Ovary (tissue), 9 donors: ENCODE results near the gene ZNHIT2. TPM values are rescaled to one million over a fixed set of nuclear protein-coding genes. Genes with fewer than 3 reads are reported as not detected.

ENCODE experiments used
- DNase-seq, 5 donors: peaks; one replicate each; pipeline ENCODE4 v3.0.0-alpha.2; 2019 to 2020
- H3K27ac ChIP-seq, 2 donors: fragments of 200-600 bp; one replicate each; pipeline versions ENCODE4 v1.5.1 to v1.8.0; 2019 to 2022
- H3K27me3 ChIP-seq: fragments of 200-600 bp; one replicate; pipeline ENCODE4 v1.8.0; 2022
- H3K36me3 ChIP-seq: fragments of 200-600 bp; sonication (generic); one replicate; pipeline ENCODE4 v1.5.1; 2019
- H3K4me1 ChIP-seq: one replicate; pipeline ENCODE4 v1.8.1; 2013; ENCODE audit warnings: mild to moderate bottlenecking, moderate library complexity; ENCODE audit not compliant: insufficient read depth
- H3K4me3 ChIP-seq: fragments of 200-600 bp; sonication (generic); one replicate; pipeline ENCODE4 v1.5.1; 2017
- H3K9me3 ChIP-seq, 2 donors: fragments of 200-600 bp in 1 of 2; sonication (generic) in 1 of 2; one replicate each; pipeline versions ENCODE4 v1.5.1 to v1.8.1; 2013 to 2019; ENCODE audit warnings: mild to moderate bottlenecking in 1 of 2, moderate library complexity in 1 of 2
- CTCF ChIP-seq, 3 donors: fragments of 450-650 bp in 2 of 3; fragments of 200-600 bp in 1 of 3; IDR thresholded peaks; one replicate each; pipeline versions ENCODE4 v1.5.1 to v1.8.0; 2016 to 2022; ENCODE audit warnings: antibody characterized with exemption in 3 of 3, mild to moderate bottlenecking in 1 of 3
- EP300 ChIP-seq: sonication (generic); formaldehyde crosslinking; IDR thresholded peaks from one replicate; pipeline ENCODE4 v1.6.1; 2017; ENCODE audit warnings: antibody characterized with exemption
- POLR2A ChIP-seq: fragments of 450-650 bp; IDR thresholded peaks from one replicate; pipeline ENCODE4 v1.6.1; 2017; ENCODE audit warnings: antibody characterized with exemption, mild to moderate bottlenecking, moderate library complexity
- WGBS, 3 donors: extraction: QIAGEN DNeasy Blood & Tissue Kit in 1 of 3; methylation state at CpG; one replicate each; pipeline versions ENCODE4 v1.1.5 to v1.1.7; 2013 to 2017; 5-methylcytosine and 5-hydroxymethylcytosine counted together
- intact Hi-C, 4 donors: fragments of 100-400 bp; cut with DNase I; formaldehyde crosslinking; loops; one replicate each; pipeline versions ENCODE4 v1.11.0 to v1.15.1; 2022 to 2023
- polyA plus RNA-seq, 2 donors: library from polyadenylated mRNA; stranded (reverse); fragments of 200-250 nt in 1 of 2; fragments of 350-450 nt in 1 of 2; fragmentation: Illumina TruSeq in 1 of 2; extraction: RNeasy Lipid Tissue Mini Kit (QIAGEN cat#74804) in 1 of 2; gene quantifications; one replicate each; pipeline ENCODE4 v1.2.3, GENCODE V29; 2013 to 2014
- total RNA-seq, 7 donors: library from RNA; depleted of rRNA in 2 of 7; stranded (reverse); fragments of >200 nt in 2 of 7; fragmentation: NEBNext Ultra II Directional in 3 of 7; extraction: Animal tissue kit (Norgen Biotek cat#: 25700) in 3 of 7; gene quantifications; one replicate each; pipeline versions ENCODE4 v1.1.0 to v1.2.4, GENCODE V29; 2016 to 2023
- donor health status: DM: no; HTN: no; CAD: no; lungs with moderate emphysema.
- donor health status: DM: no; HTN: no; CAD: no.
- donor health status: Bipolar disorder and iron deficiency.
- donor health status: DM: yes; HTN: yes; CAD: no.
- donor health status: DM: no; HTN: no; CAD: no.
- donor health status: DM: yes; HTN: yes; CAD: no.

Gene ZNHIT2
- total and polyA plus RNA-seq, 9 donors, result 10.0 to 33.7 (median 13.3) TPM; not detected in 1

DNA sequence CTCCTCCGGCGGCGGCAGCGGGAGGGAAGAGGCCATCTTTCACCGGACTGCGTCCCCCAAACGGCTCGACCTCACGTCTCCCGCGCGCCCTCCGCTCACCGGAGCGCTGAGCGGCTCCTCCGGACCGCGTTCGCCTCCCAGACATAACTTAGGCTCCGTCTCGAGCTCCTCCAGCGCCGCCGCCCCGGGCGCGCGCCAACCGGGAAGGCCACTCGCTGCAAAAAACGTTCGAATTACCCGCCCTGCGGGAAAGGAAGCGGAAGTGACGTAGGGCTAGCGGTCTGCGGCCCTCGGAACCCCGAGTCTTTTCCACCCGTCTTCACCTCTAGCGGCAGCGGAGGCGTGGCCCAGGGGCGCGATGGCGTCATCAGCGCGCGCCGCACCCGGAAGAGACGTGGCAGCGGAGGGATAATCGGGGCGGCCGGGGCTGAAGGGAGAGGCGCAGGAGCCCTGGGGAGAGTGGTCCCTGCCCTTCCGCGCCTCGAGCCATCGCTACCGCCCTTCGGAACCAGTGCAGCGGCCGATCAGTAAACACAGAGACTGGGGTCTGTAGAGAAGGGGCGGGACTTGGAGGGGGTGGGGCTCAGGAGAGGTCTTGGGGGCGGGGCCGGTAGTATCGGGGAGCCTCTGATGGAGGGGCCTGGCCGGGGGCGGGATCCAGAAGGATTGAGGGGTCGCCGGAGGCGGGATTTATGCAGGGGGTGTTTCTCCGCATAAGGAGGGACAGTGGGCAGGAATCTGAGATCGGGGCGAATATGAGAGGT is 33.5 kb downstream of the ZNHIT2 start, which contains the start of the genes CDCA5 and ZFPL1:
Gene CDCA5 (minus strand): TSS at position 207 of the 764 bp plus-strand sequence. CDS start 62 bp downstream, at position 145.
Gene ZFPL1 (plus strand): TSS at position 389 of the 764 bp plus-strand sequence. CDS start 477 bp downstream, outside the sequence.
- no peaks in the 10 kb centered on the region for H3K9me3 ChIP-seq
- H3K4me3 ChIP-seq, result peak within 1 kb of the TSS; percentile 77
- no peaks in the 10 kb centered on the region for H3K36me3 ChIP-seq
- H3K4me1 ChIP-seq, result peaks cover 7% of the 10 kb centered on the region
- intact Hi-C loops, result loop anchor here in 1 of 4 donors (5.0 kb wide), 1 partner anchor 33 kb away; the partner anchor contains the start of gene ZNHIT2
- H3K27ac ChIP-seq, result peak within 1 kb of the TSS; percentile 75 to 86
- WGBS, 3 donors, result 0 to 1% (median 1%) methylated on average over 49 to 79 of the region's 79 CpGs
- no peaks in the 10 kb centered on the region for H3K27me3 ChIP-seq
- peak; percentile 92 to 97 (median 95) for DNase-seq
- TF ChIP-seq CTCF (IDR thresholded peaks at IDR 0.05), result no peak
- peak; percentile 75 for TF ChIP-seq POLR2A
- TF ChIP-seq EP300, result peak; percentile 18

GRCh38 chr11:65083134-65083833 is 34.2 kb downstream of the ZNHIT2 start:
- intact Hi-C loops, result loop anchor here in 1 of 4 donors (5.0 kb wide), 1 partner anchor 34 kb away; the partner anchor contains the start of gene ZNHIT2
- no peaks in the 10 kb centered on the region for H3K9me3 ChIP-seq
- DNase-seq, result no peak
- TF ChIP-seq EP300 (no peak), CTCF (IDR thresholded peaks at IDR 0.05) (no peak), POLR2A (no peak)
- peak overlapping the region in 1 of 2 donors; percentile 86 for H3K27ac ChIP-seq
- H3K4me3 ChIP-seq, result peak overlapping the region; percentile 77
- WGBS, 3 donors, result 4 to 6% (median 4%) methylated on average over 13 of the region's 13 CpGs
- no peaks in the 10 kb centered on the region for H3K36me3 ChIP-seq
- peaks cover 7% of the 10 kb centered on the region for H3K4me1 ChIP-seq
- no peaks in the 10 kb centered on the region for H3K27me3 ChIP-seq

DNA sequence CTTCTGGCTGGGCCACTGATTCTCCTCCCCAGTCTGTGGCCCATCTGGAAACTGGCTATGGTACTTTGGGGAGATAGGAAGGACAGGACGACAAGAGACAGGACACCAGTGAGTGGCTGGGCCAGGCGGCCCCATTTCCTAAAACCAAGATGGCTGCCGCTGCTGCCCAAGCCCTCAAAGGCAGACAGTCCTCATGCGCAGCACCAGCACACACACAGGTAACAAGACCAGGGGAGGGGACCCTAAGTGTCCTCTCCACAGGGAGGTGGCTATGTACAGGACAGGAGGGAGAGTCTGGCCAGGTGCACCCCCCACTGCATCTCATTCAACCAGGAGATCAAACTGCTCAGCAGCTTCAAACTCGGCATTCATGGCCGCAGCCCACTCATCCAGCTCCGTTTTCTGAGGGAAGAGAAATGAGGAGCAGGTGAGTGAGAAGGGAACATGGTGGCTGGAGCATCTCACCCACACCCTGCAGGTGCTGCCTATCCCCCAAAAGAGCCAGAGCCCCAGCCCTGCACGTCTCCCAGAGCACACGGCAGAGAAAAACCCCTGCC is 38.6 kb downstream of the ZNHIT2 start:
- intact Hi-C loops, result no loop called here
- no peak overlapping the region for H3K27ac ChIP-seq
- 86 to 92% (median 87%) methylated on average over 9 of the region's 9 CpGs for WGBS, 3 donors
- no peaks in the 10 kb centered on the region for H3K9me3 ChIP-seq
- no peaks in the 10 kb centered on the region for H3K27me3 ChIP-seq
- H3K4me1 ChIP-seq, result peaks cover 4% of the 10 kb centered on the region
- TF ChIP-seq EP300 (no peak), CTCF (IDR thresholded peaks at IDR 0.05) (no peak), POLR2A (no peak)
- no peak for DNase-seq
- H3K36me3 ChIP-seq, result no peaks in the 10 kb centered on the region
- H3K4me3 ChIP-seq, result no peak overlapping the region

DNA sequence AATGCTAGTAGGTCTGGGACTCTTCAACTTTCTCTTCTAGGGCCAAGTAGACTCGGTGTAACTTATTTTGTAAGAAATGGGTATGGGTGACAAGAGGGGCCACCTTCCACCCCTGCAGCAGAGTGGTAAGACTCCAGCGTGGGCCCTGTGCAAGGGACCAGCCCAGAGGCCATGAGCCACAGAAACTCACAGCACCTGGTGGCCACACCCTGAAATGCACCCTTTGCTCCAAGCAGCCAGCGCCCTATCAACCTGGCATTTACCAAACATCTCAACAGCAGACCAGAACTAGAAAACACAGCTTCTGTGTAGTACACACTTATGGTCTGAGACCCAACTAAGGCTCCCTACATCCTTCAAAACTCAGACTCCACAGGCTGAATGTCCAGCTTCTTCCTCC is 39.4 kb downstream of the ZNHIT2 start:
- no peaks in the 10 kb centered on the region for H3K36me3 ChIP-seq
- no peaks in the 10 kb centered on the region for H3K4me1 ChIP-seq
- H3K27me3 ChIP-seq, result no peaks in the 10 kb centered on the region
- no peak overlapping the region for H3K4me3 ChIP-seq
- no peak for DNase-seq
- WGBS, 3 donors, result 67 to 71% (median 69%) methylated on average over 3 of the region's 3 CpGs
- intact Hi-C loops, result no loop called here
- H3K27ac ChIP-seq, result no peak overlapping the region
- TF ChIP-seq POLR2A, result no peak
- no peak for TF ChIP-seq EP300
- no peak for TF ChIP-seq CTCF (IDR thresholded peaks at IDR 0.05)
- no peaks in the 10 kb centered on the region for H3K9me3 ChIP-seq
